ENCODE data around the gene SHISA7. TPM values are rescaled to one million over a fixed set of nuclear protein-coding genes. Genes with fewer than 3 reads are reported as not detected.
"Not testable (repeated sequence)": the region's sequence is repeated elsewhere in the genome, so short reads cannot be mapped to it uniquely, and the experiment has no call there.

Gene SHISA7
- total RNA-seq, 2 experiments from 2014 or later, result not detected

DNA sequence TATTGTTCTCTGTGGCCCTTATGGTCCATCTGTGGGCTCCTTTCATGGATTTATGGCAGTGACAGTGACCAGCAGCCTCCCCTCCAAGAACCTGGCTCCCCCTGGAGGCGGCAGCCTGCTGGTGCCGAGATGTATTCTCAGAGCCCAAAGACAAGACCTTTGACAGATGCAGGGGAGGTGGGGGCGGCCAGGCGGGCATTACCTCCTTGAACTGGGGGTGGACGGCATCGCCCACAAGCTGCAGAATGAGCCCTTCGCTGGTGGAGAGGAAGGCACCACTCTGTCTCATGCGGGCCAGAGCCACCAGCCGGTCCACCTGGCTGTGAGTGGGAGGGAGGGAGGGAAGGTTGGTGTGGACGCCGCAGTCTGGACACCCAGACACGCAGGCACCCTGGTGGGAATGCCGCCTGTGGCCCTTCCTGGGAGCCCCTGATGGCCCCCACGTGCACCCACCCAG is 11.7 kb upstream of the SHISA7 start:
- Mint-ChIP-seq H3K9me3 (no peaks in the 10 kb centered on the region), H3K36me3 (ENCODE audit: low read depth) (peaks cover 6% of the 10 kb centered on the region), H3K4me3 (no peak overlapping the region), H3K27ac (no peak overlapping the region), H3K27me3 (peaks cover 25% of the 10 kb centered on the region), H3K4me1 (peaks cover 9% of the 10 kb centered on the region)
- peak; percentile 63 for DNase-seq
- POLR2A ChIA-PET, result no interaction called here
- CTCF ChIA-PET, result interaction anchor here (0.5 to 0.6 kb wide), 2 partner anchors 23 to 31 kb away, joined by 3 to 5 read pairs; no protein-coding TSS in a partner anchor

DNA sequence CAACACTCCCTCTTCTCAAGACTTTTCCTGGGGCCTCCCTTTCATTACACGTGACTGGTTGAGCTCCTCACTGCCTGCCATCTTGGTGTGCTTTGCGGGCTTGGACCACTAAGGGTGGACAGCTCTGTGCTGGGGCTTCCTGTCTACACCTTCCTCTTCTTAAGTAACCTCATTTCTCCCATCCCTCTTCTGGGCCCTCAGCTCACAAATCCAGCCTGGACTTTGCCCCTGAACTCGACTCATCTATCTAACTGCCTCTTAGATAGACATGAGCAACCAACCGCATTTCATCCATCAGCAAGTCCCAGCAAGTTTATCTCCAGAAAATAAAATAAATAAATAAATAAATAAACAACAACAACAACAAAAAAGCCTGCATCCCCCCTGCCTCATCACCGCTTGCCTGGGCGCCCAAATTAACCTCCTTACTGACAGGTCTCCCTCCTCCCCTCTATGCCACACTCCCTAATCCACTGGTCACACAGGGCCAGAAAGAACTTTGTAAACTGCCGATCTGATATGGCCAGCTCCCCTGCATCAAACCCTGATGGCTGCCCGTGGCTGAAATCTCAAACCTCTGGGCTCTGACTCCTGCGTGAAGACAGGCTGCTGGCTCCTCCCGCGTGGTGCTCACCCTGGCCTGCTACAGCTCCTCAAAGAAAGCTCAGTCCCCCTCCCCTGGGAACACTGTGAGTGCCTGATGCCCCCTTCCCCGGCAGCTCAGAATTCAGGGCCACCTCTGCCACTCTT is 10.6 kb upstream of the SHISA7 start:
- no peak overlapping the region for H3K4me3 Mint-ChIP-seq
- CTCF ChIA-PET, result interaction anchor here (0.5 to 2.0 kb wide), 10 partner anchors 8 to 312 kb away, joined by 3 to 11 read pairs (median 4); partner anchors contain the start of gene ISOC2
- peaks cover 9% of the 10 kb centered on the region for H3K4me1 Mint-ChIP-seq
- no peak for DNase-seq
- H3K27me3 Mint-ChIP-seq, result peaks cover 26% of the 10 kb centered on the region
- POLR2A ChIA-PET, result no interaction called here
- H3K36me3 Mint-ChIP-seq (ENCODE audit: low read depth), result peaks cover 6% of the 10 kb centered on the region
- peak overlapping the region; percentile 11 for H3K27ac Mint-ChIP-seq
- H3K9me3 Mint-ChIP-seq, result no peaks in the 10 kb centered on the region

DNA sequence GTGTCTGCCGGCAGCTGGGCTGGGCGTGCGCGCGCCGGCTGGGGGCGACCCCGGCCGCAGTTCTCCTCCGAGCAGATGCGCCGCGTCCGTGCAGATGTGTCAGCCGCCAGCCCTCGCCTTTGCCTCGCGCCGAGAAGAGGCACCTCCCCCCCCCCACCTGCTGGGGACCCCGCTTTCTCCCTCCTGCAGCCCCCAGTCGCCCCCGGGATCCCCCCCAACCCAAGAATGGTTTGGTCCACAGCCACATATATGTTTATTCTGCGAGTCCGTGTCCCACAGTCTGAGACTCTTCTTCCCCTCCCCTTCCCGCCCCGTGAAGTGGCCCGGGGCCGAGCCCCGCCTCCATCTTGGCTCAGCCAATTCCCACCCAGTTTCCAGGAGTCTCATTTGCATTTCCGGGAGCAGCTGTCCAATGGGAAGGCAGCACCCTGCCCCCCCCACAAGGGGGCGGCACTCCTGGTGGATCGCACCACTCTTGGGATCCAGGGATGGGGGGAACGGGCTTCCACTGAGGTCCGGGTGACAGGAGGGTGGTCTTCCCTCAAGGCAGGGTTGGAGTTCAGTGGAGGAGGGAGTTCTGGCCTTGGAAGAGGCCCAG is 9.7 kb upstream of the SHISA7 start:
- peaks cover 26% of the 10 kb centered on the region for H3K27me3 Mint-ChIP-seq
- H3K36me3 Mint-ChIP-seq (ENCODE audit: low read depth), result peaks cover 6% of the 10 kb centered on the region
- ChIA-PET POLR2A (no interaction called here), CTCF (interaction anchor here (0.5 to 2.0 kb wide), 8 partner anchors 9 to 292 kb away, joined by 3 to 11 read pairs (median 4); partner anchors contain the start of gene ISOC2)
- H3K4me1 Mint-ChIP-seq, result peaks cover 9% of the 10 kb centered on the region
- DNase-seq, result peak; percentile 43
- no peak overlapping the region for H3K27ac Mint-ChIP-seq
- no peak overlapping the region for H3K4me3 Mint-ChIP-seq
- H3K9me3 Mint-ChIP-seq, result no peaks in the 10 kb centered on the region

DNA sequence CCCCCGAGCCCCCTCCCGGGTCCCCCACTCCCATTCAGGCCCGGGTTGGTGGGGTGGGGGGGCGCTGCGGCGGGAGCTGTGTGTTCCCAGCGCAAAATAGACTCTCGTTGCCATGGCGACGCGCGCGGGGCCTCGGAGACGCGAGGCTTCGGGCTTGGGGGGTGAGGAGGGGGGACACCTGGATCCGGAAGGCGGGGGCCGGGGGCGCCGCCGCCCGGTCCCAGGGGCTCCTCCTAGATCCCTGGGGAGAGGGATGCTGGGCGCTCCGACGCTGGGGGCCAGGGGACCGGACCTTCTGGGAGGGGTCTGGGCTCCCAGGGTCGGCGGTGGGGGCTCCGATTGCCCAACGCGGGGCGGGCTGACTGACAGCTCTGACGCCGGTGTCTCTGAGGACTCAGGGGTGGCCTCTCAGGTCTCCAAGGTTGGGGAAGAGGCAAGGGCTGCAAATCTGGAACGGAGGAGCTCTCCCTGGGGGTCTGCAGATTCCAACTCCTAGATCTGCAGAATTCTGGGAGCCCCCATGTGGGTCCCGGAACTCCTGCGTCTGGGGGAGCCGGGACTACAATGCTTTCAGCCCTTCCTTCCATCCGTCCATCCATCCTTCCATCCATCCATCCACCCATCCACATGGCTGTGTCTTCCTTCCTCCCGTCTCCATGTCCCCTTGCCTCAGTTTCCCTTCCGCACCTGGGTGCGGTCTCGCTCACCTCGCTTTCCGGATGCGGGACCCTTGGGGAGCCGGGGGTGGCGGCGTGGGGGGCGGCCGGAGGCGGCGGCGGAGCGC is 9.1 kb upstream of the SHISA7 start:
- H3K4me3 Mint-ChIP-seq, result no peak overlapping the region

DNA sequence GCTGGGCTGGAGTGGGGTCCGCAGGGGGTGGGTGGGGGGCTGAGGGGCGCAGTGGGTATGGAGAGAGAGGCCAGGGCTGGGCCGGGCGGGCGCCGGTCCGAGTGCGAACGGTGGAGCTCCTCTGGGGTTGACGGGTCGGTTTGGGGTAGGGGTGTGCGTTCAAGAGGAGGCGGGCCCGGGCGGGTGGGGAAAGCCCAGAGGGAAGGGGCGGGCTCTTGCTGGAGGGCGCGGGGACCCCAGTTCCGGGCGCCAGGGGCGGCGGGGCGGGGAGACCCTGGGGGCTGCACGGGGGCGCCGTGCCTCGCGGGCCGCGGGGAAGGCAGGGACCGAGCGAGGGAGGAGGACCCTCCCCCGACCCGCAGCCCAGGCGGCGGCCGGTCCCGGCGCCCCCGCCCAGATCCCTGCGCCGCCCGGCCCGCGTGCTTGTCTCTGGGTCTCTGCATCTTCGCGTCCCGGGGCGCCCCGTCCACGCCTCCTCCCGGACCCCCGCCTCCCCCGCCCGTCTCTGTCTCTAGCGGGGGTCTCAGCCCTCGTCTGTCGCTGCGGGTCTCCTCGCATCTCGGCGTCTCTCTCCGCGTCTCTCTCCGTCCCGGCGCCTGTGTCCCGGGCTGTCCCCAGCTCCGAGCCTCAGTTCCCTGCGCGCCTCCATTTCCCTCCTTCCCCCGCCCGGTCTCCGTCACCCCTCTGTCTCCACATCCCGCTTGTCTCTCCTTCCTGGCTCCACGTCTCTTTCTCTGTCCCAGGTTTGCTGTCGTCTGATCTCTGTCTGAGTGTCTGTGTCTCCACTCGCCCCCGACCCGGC is 8.3 kb upstream of the SHISA7 start:
- Mint-ChIP-seq H3K36me3 (ENCODE audit: low read depth) (peaks cover 6% of the 10 kb centered on the region), H3K9me3 (no peaks in the 10 kb centered on the region), H3K4me1 (peaks cover 9% of the 10 kb centered on the region), H3K27me3 (peaks cover 26% of the 10 kb centered on the region), H3K4me3 (no peak overlapping the region), H3K27ac (no peak overlapping the region)
- CTCF ChIA-PET, result interaction anchor here (0.6 to 0.8 kb wide), 3 partner anchors 128 to 347 kb away, joined by 4 to 6 read pairs (median 4); no protein-coding TSS in a partner anchor
- POLR2A ChIA-PET, result no interaction called here
- DNase-seq, result no peak

More for the DNA sequence above, 9.1 kb upstream of the SHISA7 start:
- POLR2A ChIA-PET, result no interaction called here
- CTCF ChIA-PET, result interaction anchor here (0.7 to 2.0 kb wide), 3 partner anchors 16 to 348 kb away, joined by 4 to 11 read pairs (median 4); no protein-coding TSS in a partner anchor
- no peak for DNase-seq
- H3K9me3 Mint-ChIP-seq, result no peaks in the 10 kb centered on the region
- H3K36me3 Mint-ChIP-seq (ENCODE audit: low read depth), result peaks cover 6% of the 10 kb centered on the region
- peaks cover 9% of the 10 kb centered on the region for H3K4me1 Mint-ChIP-seq
- peaks cover 26% of the 10 kb centered on the region for H3K27me3 Mint-ChIP-seq
- H3K27ac Mint-ChIP-seq, result no peak overlapping the region

DNA sequence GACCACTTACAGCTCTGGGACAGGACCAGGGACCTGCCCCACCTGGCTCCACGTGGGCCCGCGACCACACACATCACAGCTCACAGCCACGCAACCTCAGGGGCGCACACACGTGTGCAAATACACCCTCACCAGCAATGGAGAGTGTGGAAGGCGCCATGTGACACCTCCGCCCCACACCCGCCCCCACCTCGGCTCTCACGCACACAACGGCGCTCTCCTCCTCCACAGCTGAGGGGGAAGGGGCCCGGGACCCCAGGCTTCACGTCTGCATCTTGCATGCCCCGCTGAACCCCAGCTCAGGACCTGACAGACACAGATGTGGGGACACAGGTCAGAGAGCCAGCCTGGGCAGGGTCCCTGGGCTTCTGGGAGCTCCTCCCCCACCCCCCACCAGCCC is 6.4 kb upstream of the SHISA7 start:
- ChIA-PET POLR2A (no interaction called here), CTCF (interaction anchor here (1.4 kb wide), 1 partner anchor 54 kb away, joined by 4 read pairs; no protein-coding TSS in a partner anchor)
- peaks cover 35% of the 10 kb centered on the region for H3K27me3 Mint-ChIP-seq

DNA sequence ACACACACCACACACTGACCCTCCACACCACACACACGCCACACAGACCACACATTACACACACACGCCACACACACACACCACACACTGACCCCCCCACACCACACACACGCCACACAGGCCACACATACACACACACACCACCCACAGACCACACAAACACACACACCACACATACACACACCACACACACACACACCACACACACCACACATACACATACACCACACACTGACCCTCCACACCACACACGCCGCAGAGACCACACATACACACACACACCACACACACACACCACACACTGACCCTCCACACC is 5.0 kb upstream of the SHISA7 start:
- DNase-seq; H3K4me3 Mint-ChIP-seq; H3K36me3 Mint-ChIP-seq (ENCODE audit: low read depth); H3K27ac Mint-ChIP-seq; H3K9me3 Mint-ChIP-seq; CTCF ChIA-PET; H3K4me1 Mint-ChIP-seq; POLR2A ChIA-PET: not testable (repeated sequence)
- peaks cover 41% of the 10 kb centered on the region for H3K27me3 Mint-ChIP-seq

More for the DNA sequence above, 6.4 kb upstream of the SHISA7 start:
- Mint-ChIP-seq H3K36me3 (ENCODE audit: low read depth) (peaks cover 3% of the 10 kb centered on the region), H3K4me3 (no peak overlapping the region), H3K27ac (no peak overlapping the region), H3K4me1 (peaks cover 6% of the 10 kb centered on the region), H3K9me3 (no peaks in the 10 kb centered on the region)
- DNase-seq, result no peak

DNA sequence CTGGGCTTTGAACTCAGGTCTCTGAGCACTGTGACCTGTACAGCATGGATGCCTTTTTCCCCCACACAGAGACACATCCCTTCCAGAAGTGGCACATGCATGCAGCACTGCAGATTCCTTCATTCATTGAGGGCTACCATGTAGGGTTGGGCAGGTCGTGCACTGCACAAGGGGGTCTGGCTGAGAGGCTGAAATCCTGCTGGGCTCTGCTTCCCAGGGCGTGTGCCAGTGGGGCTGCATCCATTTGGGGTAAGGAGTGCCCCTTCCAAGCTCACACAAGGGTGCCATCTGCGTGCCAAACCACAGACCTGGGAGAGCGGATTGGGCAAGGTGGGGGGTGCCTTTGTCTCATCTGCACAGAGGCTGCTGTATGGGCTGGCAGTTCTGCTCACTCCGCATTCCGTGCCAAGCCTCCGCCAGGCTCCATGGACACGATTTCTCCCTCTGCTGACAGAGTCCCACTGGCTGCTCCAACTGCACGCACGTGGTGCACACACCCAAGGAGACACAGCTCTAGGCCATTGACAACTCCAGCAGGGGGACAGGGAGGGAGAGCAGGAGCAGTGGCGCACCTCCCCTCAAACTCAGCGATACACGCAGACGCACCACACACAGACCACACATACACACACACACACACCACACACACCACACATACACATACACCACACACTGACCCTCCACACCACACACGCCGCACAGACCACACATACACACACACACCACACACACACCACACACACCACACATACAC is 4.5 kb upstream of the SHISA7 start:
- no peak overlapping the region for H3K27ac Mint-ChIP-seq
- peaks cover 46% of the 10 kb centered on the region for H3K27me3 Mint-ChIP-seq
- H3K9me3 Mint-ChIP-seq, result no peaks in the 10 kb centered on the region
- peaks cover 2% of the 10 kb centered on the region for H3K4me1 Mint-ChIP-seq
- no peak overlapping the region for H3K4me3 Mint-ChIP-seq
- no peaks in the 10 kb centered on the region for H3K36me3 Mint-ChIP-seq (ENCODE audit: low read depth)
- CTCF ChIA-PET, result no interaction called here
- POLR2A ChIA-PET, result no interaction called here
- no peak for DNase-seq

DNA sequence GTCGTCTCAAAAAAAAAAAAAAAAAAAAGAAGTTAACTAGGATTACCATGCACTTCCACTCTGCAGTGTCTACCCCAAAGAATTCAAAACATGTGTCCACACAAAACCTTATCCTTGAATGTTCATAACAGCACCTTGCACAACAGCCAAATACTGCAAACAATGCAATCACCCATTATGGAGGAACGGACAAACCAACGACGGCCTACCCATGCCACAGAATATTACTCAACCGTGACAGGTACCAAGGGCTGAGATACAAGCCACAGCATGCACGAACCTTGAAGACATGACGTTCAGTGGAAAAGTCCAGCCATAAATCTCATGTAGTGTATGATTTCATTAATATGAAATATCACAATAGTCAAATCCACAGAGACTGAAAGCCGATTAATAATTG is 3.0 kb upstream of the SHISA7 start:
- Mint-ChIP-seq H3K9me3 (no peaks in the 10 kb centered on the region), H3K36me3 (ENCODE audit: low read depth) (no peaks in the 10 kb centered on the region), H3K27ac (no peak overlapping the region), H3K4me1 (peaks cover 11% of the 10 kb centered on the region), H3K27me3 (peaks cover 49% of the 10 kb centered on the region), H3K4me3 (no peak overlapping the region)
- ChIA-PET POLR2A (interaction anchor here (0.5 kb wide), 1 partner anchor 107 kb away, joined by 3 read pairs; no protein-coding TSS in a partner anchor), CTCF (interaction anchor here (0.5 kb wide), 1 partner anchor 571 kb away, joined by 4 read pairs; no protein-coding TSS in a partner anchor)
- no peak for DNase-seq

DNA sequence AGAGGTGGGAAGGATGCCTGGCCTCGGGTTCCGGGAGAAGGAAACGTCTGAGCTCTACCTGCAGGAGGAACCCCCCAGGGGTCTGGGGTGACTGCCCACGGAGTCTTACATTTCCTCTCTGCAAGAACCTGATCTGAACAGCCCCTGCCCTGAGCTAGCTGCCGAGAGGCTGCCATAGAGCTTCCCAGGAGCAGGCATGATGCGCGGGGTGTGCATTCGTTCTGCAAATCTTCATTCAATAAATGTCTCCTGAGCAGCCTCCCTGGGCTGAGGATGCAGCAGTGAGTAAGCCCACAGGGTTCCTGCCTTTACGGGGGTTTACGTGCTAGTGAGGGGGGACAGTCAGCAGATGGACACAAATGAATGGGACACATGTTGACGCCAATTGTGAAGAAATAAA is 1.5 kb upstream of the SHISA7 start:
- H3K36me3 Mint-ChIP-seq (ENCODE audit: low read depth), result no peaks in the 10 kb centered on the region
- ChIA-PET CTCF (no interaction called here), POLR2A (interaction anchor here (0.6 kb wide), 2 partner anchors 124 to 1236 kb away, joined by 4 to 5 read pairs; no protein-coding TSS in a partner anchor)
- peaks cover 48% of the 10 kb centered on the region for H3K27me3 Mint-ChIP-seq
- DNase-seq, result no peak
- no peak overlapping the region for H3K4me3 Mint-ChIP-seq
- H3K4me1 Mint-ChIP-seq, result peaks cover 15% of the 10 kb centered on the region
- H3K27ac Mint-ChIP-seq, result peak overlapping the region; percentile 60
- H3K9me3 Mint-ChIP-seq, result no peaks in the 10 kb centered on the region

DNA sequence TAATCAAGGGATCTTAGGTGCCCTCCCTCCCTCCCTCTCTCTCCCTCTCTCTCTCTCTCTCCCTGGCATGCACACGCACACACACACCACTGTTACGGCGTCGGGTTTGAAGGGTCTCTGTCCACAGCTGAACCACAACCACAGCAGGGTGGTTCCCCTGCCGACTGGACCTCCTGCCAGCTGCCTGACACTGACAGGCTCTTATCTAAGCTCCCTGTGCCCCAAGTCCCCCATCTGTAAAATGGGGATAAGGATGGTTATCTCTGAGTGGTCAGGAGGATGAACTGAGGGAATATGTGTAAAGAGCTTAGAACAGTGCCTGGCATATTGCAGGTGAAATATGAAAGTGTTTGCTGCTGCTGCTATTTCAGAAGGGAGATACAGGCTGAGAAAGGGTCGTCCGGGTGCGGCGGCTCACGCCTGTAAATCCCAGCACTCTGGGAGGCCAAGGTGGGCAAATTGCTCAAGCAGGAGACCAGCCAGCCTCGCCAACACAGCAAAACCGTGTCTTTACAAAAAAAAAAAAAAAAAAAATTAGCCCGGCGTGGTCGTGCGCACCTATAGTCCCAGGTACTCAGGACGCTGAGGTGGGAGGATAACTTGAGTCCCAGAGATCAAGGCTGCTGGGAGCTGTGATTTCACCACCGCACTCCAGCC is 852 bp upstream of the SHISA7 start:
- Mint-ChIP-seq H3K27ac (no peak overlapping the region), H3K9me3 (no peaks in the 10 kb centered on the region), H3K4me3 (no peak overlapping the region), H3K4me1 (peaks cover 15% of the 10 kb centered on the region), H3K36me3 (ENCODE audit: low read depth) (no peaks in the 10 kb centered on the region), H3K27me3 (peaks cover 55% of the 10 kb centered on the region)
- DNase-seq, result no peak
- POLR2A ChIA-PET, result interaction anchor here (0.6 kb wide), 2 partner anchors 125 to 1235 kb away, joined by 4 to 5 read pairs; no protein-coding TSS in a partner anchor
- CTCF ChIA-PET, result no interaction called here
